SHP77 (cell line): ENCODE measurements around the gene DGUOK.

Source experiments
- DNase-seq, 2 experiments: peaks; one replicate each; lab custom pipeline; 2025; lab: John Stamatoyannopoulos, UW

The DGUOK gene

DNA sequence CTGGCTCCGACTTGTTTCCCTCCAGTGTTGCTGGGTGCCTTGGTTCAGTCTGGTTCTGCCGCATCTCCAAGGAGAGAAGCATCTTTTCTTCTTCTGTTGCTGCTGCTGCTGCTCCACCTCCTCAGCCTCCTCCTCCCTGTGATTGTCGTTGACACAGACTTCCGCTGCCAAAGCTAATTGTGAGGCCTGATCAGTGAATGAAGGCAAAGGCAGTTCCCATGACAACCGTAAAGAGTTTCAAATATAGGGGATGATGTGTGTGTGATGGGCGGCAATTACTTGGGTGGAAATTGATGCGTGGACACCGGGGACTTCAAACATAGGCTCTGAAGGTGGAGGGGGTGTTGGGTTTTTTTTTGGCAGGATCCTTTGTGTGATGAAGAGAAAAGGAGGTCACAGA, 71.8 kb downstream of the DGUOK start:
- DNase-seq: no peak

DNA sequence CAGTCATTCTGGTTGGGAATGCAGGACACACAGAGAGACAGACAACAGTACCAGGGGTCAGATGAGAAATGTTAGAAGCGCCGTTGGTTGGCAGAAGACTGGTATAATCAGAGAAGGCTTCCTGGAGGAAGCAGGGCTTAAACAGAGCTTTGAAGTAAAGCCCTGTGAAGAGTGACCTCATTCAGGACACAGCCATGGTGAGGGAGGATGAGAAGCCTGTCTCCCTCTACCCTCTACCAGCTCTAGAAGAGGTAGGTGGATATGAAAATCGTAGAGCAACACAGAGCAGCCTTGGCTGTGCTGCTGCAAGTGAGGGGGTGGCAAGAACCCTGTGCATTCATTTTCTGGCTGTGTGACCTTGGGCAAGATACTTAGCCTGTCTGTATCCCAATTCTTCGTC, 72.3 kb downstream of the DGUOK start:
- DNase-seq: no peak

DNA sequence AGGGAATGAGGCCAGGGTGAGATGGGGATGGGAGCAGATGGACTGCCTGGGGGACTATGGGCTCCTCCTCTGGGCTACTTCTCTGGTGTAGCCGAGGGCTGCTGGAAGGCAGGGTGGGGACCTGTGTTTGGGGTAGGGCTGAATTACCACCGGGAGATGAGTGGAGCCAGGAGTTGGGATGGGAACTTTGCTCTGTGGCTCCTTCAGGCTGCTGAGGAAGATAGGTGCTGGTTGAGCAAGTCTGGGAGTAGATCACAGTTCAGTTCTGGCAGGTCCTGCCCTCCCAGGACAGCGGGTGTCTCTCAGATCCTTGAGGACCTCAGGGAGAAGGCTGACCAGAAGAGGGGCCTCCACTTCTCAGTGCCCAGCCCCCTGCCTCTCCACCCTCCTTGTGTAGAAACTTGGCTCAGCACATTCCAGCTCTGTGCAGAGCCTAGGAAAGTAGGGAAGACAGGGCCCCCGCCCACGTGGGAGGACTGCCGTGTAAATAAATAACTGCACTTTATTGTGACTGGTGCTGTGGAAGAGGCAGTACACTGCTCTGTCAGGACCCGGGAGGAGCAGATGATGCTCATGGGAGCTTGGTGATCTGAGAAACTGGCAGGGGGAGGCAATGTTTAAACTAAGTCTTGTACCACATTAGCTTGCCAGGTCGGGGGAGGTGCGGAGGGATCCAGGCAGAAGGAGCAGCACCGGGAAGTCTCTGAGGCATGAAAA, 73.4 kb downstream of the DGUOK start:
- DNase-seq: no peak

DNA sequence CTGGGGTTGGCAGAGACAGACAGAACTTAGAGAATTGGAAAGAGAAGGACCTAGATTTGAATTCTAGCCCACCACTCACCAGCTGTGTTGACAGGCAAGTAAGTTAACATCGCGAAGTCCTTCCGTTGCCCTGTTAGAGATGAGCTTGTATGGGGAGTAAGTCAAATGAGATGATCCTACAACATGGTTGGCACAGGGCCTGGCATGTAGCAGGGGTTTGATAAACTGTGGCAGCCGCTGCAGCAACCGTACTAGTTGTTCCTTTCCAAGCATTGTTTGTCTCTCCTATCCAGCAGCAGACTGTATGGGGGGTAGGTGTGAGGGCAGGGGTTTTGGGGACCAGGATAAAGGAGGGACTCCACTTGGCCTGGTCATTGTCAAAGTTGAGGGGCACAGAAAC, 74.0 kb downstream of the DGUOK start:
- DNase-seq: no peak

DNA sequence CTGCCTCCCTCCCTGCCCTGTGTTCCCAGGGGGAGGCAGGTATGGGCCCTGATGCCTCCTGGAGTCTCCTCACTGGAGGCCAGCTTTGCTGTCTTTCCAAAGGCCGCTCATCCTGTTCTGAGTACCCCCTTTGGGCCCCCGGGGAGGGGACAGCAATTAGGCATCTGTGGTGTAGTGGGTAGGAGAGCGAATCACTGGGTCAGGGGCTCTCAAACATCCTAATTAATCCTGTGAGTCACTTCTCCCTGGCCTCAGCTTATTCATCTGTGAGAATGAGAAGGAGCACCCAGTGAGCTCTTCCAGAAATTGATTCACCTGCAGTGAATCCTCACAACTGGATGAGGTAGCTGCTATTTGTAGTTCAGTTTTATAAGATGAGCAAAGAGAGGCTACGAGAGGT, 74.4 kb downstream of the DGUOK start:
- no peak for DNase-seq

DNA sequence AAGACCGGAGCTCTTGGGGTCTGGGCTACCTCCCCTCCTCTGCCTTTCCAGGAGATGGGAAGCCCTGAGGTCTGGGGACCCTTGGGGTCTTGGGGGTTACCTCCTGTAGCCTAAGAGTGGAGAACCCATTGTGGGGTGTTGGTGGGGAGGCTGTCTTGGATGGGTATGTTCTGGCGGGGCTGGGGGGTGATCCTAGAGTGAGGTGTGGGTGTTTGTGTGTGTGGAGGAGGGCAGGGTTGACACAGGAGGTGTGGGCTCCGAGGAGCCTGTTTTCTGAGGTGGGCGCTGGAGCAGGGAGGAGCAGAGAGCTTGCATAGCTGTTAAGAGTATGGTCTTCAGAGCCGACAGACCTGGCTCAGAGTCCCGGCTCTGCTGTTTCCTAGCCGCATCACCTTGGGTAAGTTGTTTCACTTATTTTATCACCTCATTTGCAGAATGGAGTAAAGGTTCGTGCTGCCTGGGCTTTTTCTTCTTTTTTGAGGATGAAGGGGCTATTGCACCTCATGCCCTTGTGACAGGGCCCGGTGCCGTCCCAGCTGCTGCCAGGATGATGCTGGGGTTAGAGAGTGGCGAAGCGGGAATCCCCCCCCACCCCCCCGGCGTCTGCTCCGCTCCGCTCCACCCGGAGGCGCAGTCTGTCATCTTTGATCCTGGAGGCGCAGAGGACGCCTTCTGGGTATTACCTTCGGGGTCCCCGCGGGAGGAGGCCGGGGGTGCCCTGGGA, 75.3 kb downstream of the DGUOK start:
- no peak for DNase-seq

DNA sequence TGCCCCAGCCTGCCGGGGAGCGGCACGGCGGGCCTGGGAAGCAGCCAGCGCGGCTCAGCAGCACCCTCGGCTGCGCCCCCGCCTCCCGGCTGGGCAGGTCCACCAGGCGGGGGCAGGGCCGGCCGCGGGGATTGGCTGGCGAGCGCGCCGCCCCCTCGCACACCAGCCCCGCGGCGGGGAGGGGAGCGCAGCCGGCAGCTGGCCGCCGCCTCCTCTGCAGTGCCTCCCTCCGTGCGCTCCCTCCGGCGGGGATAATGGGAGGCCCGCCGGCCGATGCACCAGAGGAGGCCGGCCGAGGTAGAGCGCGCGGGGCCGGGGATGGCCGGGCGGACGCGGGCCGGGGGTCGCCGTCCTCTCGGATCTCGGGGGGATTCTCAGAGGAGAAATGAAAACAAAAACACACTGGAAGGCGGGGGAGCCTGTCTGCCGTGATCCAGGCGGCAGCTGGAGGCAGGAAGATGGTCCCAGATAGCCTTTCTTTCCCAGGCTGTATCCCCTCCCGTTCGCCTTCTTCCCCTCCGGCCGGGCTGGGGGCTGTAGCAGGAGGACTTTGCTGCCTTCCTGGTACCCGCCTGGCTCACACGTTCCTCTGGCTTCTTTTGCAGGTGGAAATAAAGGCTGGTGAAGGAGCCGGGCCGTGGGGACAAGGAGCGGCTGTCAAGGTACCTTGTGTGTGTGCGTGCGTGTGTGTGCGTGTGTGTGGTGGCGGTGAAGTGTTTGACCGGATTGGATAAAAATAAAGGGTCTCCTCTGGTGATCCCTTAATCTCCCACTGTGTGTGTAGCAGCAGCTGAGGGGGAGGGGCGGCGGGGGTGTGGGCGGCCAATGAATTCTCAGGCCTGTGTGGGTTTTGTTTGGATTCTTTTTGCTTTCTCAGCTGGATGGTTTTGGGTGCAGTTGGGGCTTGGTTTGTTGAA, 76.1 kb downstream of the DGUOK start:
- peak; percentile 68 to 86 for DNase-seq

DNA sequence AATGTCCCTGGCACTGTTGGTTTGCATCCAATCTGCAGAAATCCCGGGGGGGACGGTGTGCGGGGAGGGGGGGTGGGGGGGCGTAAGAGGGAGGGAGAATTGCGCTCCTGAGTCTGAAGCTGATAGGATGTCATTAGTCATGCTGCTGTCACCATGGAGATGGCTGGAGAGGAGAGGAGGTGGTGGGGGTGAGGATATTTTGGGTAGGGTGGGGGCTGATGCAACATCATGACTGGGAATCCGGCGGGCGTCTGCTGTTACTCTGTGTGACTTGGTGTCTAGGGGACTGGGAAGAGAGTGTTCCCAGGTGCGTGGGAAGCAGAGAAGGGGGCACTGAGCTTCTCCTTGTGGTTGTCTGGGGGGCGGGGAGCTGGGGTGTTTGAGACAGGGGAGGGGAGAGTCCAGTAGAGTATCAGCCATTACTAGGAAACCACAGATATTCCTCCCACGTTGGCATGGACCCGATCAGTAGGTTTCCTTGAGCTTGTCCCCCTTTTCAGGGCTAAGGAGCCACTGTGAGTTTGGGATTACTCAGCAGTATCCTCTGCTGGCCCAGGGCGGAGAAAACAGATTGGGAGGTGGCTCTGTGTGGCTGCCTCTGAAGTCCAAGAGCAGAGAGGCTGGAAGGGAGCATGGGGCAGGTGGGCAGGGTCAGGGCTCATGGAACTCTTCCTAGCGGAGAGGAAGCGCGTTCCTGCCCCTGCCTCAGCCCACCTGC, 77.0 kb downstream of the DGUOK start:
- DNase-seq: peak; percentile 20 to 35

DNA sequence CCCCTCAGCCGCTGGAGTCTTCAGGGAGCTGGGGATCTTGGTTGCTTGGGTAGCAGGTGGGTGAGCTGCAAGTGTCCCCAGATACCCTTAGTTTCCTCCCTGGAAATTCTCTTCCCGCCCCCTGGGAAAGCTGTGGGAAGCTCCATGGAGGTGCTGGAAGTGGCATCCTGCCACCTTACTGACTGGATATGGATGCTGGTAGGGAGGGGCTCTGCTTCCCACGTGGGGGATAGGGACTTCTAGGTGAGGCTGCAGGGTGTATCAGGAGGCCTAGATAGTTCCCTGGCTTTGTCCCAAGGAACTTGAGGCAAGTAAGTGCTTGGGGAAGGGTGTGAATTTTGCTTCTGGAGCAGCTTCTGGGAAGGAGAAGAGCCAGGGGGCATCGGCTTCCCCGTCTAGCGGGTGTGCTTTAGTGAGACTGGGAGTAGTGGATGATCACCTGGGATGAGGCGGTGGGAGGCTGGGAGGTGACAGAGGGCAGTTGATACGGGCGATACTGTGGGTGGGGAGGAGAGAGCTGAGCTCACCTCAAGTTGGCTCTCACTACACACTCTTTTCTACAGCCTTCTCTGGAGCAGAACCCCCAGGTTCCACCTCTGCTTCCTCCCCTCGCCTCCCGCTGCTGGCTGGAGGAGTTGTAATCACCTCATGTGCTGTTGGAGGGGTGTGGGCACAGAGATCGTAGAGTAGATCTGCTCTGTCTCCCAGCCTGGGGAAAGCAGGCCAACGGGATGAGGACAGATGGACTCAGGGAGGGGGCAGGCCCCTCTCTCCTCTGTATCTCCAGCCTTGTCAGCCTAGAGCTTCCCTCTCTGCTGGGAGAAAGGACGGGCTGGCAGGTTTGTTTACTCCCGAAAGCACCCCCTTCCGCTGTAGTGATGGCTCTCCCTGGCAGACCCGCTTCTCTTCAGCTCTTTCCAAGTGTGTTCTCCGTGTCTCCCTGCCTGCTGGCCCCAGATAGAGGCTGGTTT, 77.8 kb downstream of the DGUOK start:
- DNase-seq: no peak

DNA sequence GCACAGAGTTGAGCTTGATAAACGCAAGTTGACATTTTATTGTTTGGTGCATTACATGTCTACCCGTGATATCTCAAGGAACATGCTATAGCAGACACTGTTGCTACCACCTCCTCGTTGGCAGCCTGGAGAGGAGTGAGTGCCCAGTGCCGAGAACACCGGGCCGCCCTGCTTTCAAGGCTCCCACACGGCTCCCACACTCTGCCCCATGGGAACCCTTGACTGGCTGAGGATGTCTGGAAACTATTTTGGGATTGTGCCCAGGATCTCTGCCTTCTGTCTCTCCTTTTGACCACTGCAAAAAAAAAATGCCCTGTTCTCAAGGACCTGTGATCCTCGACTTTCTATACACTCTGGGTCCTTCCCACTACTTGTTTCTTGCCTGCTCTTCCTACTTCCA, 79.1 kb downstream of the DGUOK start:
- DNase-seq: no peak

DNA sequence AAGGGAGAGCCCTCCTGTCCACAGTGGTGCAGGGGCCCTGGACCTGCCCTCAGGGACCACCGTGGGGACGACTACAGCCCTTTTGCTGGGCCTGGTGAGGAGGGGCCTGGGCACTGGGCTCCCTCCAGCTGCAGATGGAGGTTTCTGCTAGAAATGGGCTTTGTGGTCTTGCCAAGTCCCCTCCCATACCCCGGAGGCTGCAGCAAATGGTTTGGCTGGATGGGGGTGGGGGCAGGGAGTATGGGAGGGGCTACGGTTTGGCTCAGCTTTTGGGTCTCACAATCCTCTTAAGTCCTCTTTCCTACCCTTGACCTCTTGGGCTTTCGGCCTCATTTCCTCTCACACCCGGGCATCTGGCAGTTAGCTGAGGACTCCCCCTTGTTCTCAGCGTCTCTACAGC, 79.8 kb downstream of the DGUOK start:
- no peak for DNase-seq

DNA sequence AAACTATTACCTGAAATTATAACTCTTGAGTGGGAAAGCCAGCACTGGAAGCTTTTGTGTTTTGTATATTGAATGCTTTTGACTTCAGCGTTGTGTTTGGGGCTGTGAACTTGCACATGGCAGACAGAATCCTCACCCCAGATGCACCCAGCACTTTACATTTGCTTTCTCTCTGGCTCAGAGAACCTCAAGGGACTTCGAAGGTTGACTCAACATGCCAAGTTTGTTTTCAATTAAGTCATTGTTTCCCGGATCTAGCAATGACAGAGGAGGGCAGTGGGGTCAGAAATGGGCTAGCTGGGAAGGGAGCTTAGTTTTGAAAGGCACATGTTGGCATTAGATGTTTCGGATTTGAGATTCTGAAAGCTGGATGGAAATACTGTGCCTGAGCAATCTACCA, 80.4 kb downstream of the DGUOK start:
- no peak for DNase-seq

DNA sequence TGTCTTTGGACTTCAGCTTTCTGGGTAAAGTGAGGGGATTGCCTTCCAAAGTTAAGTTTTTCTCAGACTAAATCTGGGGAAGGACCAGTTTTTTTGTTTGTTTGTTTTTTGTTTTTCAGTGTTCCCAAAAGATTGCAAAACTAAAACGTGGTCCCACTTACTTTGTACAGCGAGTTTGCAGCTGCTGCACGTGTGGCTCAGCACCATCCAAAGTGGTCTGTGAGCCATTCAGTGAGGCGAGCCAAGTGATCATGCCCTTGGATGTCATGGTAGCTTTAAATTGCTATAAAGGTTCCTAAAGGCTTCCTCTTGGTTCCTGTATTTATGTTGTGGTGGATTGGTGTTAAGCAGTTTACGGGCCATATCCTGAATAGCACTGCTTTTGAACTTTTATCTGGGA, 81.0 kb downstream of the DGUOK start:
- DNase-seq: no peak
